Right atrium auricular region (tissue), 2 donors: ENCODE results near the gene GTF2H4. TPM values are rescaled to one million over a fixed set of nuclear protein-coding genes. Genes with fewer than 3 reads are reported as not detected.

Experiments
- DNase-seq: peaks from one replicate; pipeline ENCODE4 v3.0.0-alpha.2; 2019; ENCODE audit warnings: low spot score
- H3K27ac ChIP-seq, 2 donors: fragments of 200-600 bp; sonication (generic); 1 replicate in 1 of 2; 2 replicates in 1 of 2; pipeline ENCODE4 v1.5.1; 2016 to 2019
- H3K27me3 ChIP-seq, 2 donors: fragments of 200-600 bp; sonication (generic); one replicate each; pipeline versions ENCODE4 v1.5.1 to v1.6.0; 2017 to 2019
- H3K36me3 ChIP-seq: fragments of 200-600 bp; sonication (generic); one replicate; pipeline ENCODE4 v1.5.1; 2016
- H3K4me1 ChIP-seq, 2 donors: fragments of 200-600 bp; sonication (generic); one replicate each; pipeline versions ENCODE4 v1.5.1 to v1.6.0; 2017 to 2019
- H3K4me3 ChIP-seq, 2 donors: fragments of 200-600 bp; sonication (generic); 1 replicate in 1 of 2; 2 replicates in 1 of 2; pipeline ENCODE4 v1.5.1; 2017 to 2019; ENCODE audit warnings: mild to moderate bottlenecking in 1 of 2, moderate library complexity in 1 of 2
- H3K9me3 ChIP-seq, 2 donors: fragments of 200-600 bp; sonication (generic); one replicate each; pipeline ENCODE4 v1.5.1; 2019
- CTCF ChIP-seq, 2 donors: fragments of 200-600 bp; sonication (generic); IDR thresholded peaks; one replicate each; pipeline ENCODE4 v1.5.1; 2019; ENCODE audit warnings: antibody characterized with exemption in 2 of 2
- microRNA-seq, 2 donors: library from miRNA; unstranded; fragments of <30 nt; microRNA quantifications; one replicate each; pipeline ENCODE4, GENCODE V29; 2016 to 2017; ENCODE audit warnings: borderline number of aligned reads in 2 of 2, borderline replicate concordance in 1 of 2
- total RNA-seq, 2 donors: library from RNA; depleted of rRNA; stranded (reverse); fragments of >200 nt; gene quantifications; one replicate each; pipeline ENCODE4 v1.1.0, GENCODE V29; 2016

Gene GTF2H4
- total RNA-seq, 2 donors from 2014 or later = 3.6 to 4.0 TPM

DNA sequence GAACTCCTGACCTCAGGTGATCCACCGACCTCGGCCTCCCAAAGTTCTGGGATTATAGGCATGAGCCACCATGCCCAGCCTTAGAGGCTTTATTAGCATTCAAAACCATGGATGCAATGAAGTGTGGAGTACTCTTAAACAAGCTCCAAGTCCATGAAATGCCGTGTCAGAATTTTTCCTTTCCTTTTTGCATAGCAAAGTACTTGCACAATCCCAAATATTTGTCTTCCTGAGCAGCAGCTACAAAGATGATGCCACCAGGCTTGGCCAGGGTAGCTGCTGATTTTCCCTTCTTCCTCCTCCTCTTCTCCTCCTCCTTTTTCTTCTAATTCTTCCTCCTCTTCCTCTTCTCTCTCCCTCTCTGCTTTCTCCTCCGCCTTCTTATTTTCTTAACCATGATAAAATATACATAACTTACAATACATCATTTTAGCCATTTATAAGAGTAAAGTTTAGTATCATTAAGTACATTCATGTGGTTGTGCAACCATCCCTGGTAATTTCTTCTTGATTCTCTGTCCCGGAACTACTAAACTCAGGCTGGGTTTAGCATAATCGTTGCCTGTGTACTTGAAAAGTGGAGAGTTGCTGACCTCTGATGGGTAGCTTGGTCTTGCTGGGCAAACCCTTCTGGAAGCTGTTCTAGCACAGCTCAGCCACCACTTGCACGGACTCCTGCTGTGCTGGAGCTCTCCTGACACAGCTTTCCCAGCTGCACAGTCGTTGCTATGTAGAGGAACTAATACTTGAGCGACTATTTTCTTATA is 53.1 kb downstream of the GTF2H4 start:
- DNase-seq = no peak
- H3K27ac ChIP-seq = no peak overlapping the region
- no peak for TF ChIP-seq CTCF (IDR thresholded peaks at IDR 0.05)
- H3K9me3 ChIP-seq = no peaks in the 10 kb centered on the region
- peaks cover 0 to 1% of the 10 kb centered on the region in 2 donors for H3K4me1 ChIP-seq
- no peaks in the 10 kb centered on the region for H3K27me3 ChIP-seq
- no peak overlapping the region for H3K4me3 ChIP-seq
- no peaks in the 10 kb centered on the region for H3K36me3 ChIP-seq

GRCh38 chr6:30962716-30963115 is 54.7 kb downstream of the GTF2H4 start:
- no peak overlapping the region for H3K4me3 ChIP-seq
- no peaks in the 10 kb centered on the region for H3K36me3 ChIP-seq
- no peak overlapping the region for H3K27ac ChIP-seq
- no peak for DNase-seq
- TF ChIP-seq CTCF (IDR thresholded peaks at IDR 0.05) = no peak
- H3K27me3 ChIP-seq = no peaks in the 10 kb centered on the region
- no peaks in the 10 kb centered on the region for H3K9me3 ChIP-seq
- no peaks in the 10 kb centered on the region for H3K4me1 ChIP-seq

DNA sequence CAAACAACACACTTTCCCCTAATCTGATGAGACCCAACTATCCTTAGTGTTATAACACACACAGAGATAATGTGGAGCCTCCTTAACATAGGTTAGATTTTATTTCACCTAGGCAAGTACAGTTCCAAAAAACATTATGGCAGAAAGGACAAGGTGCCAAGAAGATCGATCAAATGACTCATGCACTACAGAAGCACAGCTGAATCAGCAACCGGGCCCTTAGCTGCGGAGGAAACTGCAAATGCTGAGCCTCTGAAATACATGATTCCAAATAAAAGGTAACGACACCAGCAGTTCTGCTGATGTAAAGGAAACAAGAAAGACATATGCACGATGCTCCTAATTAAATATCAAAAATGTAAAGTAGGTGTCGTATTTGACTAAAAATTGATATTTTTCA is 55.6 kb downstream of the GTF2H4 start:
- no peak overlapping the region for H3K4me3 ChIP-seq
- no peaks in the 10 kb centered on the region for H3K9me3 ChIP-seq
- TF ChIP-seq CTCF (IDR thresholded peaks at IDR 0.05) = no peak
- H3K27ac ChIP-seq = no peak overlapping the region
- no peaks in the 10 kb centered on the region for H3K27me3 ChIP-seq
- no peaks in the 10 kb centered on the region for H3K4me1 ChIP-seq
- no peak for DNase-seq
- H3K36me3 ChIP-seq = no peaks in the 10 kb centered on the region

Small RNA genes within 50 kb of the gene (microRNA-seq; reads per million reads assigned to microRNA genes)
- gene MIR4640 = 0 reads per million in 2 donors

Other genes with a start within 250 kb of the GTF2H4 start
- gene DHX16, start 235.2 kb upstream of the GTF2H4 start, total RNA-seq = 10 to 100 TPM; 13.7 to 23.6 TPM
- gene PPP1R18, start 221.6 kb upstream of the GTF2H4 start, total RNA-seq = 10 to 100 TPM; 17.5 to 33.2 TPM
- 1 to 10 TPM; 2.2 to 4.2 TPM for gene NRM, start 217.2 kb upstream of the GTF2H4 start, total RNA-seq
- gene MDC1, start 190.9 kb upstream of the GTF2H4 start, total RNA-seq = 10 to 100 TPM in 1 of 2 donors, 1 to 10 TPM in 1; 6.7 to 12.3 TPM
- gene TUBB, start 187.9 kb upstream of the GTF2H4 start, total RNA-seq = 100 to 1,000 TPM; 121 to 236 TPM
- gene FLOT1, start 165.5 kb upstream of the GTF2H4 start, total RNA-seq = 100 to 1,000 TPM; 157 to 167 TPM
- gene IER3, start 163.7 kb upstream of the GTF2H4 start, total RNA-seq = 100 to 1,000 TPM in 1 of 2 donors, 10 to 100 TPM in 1; 43.6 to 144 TPM
- gene DDR1, start 23.7 kb upstream of the GTF2H4 start, total RNA-seq = 100 to 1,000 TPM in 1 of 2 donors, 10 to 100 TPM in 1; 61.7 to 106 TPM
- 10 to 100 TPM; 12.1 to 13.6 TPM for gene VARS2, start 6.0 kb downstream of the GTF2H4 start, total RNA-seq
- not detected for gene SFTA2, start 24.0 kb downstream of the GTF2H4 start, total RNA-seq
- not detected for gene MUCL3, start 32.8 kb downstream of the GTF2H4 start, total RNA-seq
- gene MUC21, start 75.5 kb downstream of the GTF2H4 start, total RNA-seq = not detected
- gene MUC22, start 102.3 kb downstream of the GTF2H4 start, total RNA-seq = not detected
- gene C6orf15, start 204.4 kb downstream of the GTF2H4 start, total RNA-seq = not detected
- 1 to 10 TPM in 1 of 2 donors, under 1 TPM in 1; 0.33 to 1.5 TPM for gene PSORS1C1, start 206.6 kb downstream of the GTF2H4 start, total RNA-seq
- not detected for gene CDSN, start 212.2 kb downstream of the GTF2H4 start, total RNA-seq
- not detected for gene PSORS1C2, start 230.9 kb downstream of the GTF2H4 start, total RNA-seq
- gene CCHCR1, start 249.6 kb downstream of the GTF2H4 start, total RNA-seq = 1 to 10 TPM; 7.6 to 9.1 TPM